ENCODE data around the gene DCAF4. TPM values are rescaled to one million over a fixed set of nuclear protein-coding genes. Genes with fewer than 3 reads are reported as not detected.

The DCAF4 gene
- total and polyA plus RNA-seq, 2 of the 4 experiments (the other 2 are of a cell fraction) = 28.8 to 29.4 TPM

- Histone ChIP-seq H2AK9ac (replicated peaks; ENCODE audit: low read depth, low read length, poor library complexity) (no peak overlapping the region), H3K4ac (ENCODE audit: low read depth, low read length) (no peak overlapping the region), H3K79me1 (ENCODE audit: low read depth in 1 of 2, low read length in 2 of 2) (no peaks in the 10 kb centered on the region; a peak in 1 of 4 replicates), H3K4me2 (ENCODE audit: low read depth, low read length) (no peak overlapping the region), H4K91ac (ENCODE audit: insufficient read depth, low read depth, low read length) (no peak overlapping the region), H3K23ac (ENCODE audit: low read depth, low read length) (no peak overlapping the region), H2BK20ac (ENCODE audit: low read depth, low read length) (no peak overlapping the region), H3K9me1 (ENCODE audit: insufficient read depth, low read length) (peaks cover 21% of the 10 kb centered on the region), H3K9ac (ENCODE audit: low read depth, low read length) (no peak overlapping the region), H2BK5ac (ENCODE audit: low read depth, low read length, poor library complexity, severe bottlenecking) (no peak overlapping the region), H3K18ac (ENCODE audit: low read depth, low read length) (no peak overlapping the region), H3K14ac (replicated peaks; ENCODE audit: low read depth, low read length) (no peak overlapping the region), H4K5ac (ENCODE audit: low read depth, low read length) (no peak overlapping the region), H3K36me3 (ENCODE audit: control insufficient read depth, insufficient read depth, low read length) (peaks cover 21% of the 10 kb centered on the region), H3K27ac (ENCODE audit: insufficient read depth, low read length) (no peak overlapping the region), H4K8ac (ENCODE audit: low read depth in 2 of 2, low read length in 2 of 2) (no peak overlapping the region), H2BK120ac (ENCODE audit: low read depth, low read length) (no peak overlapping the region), H2AK5ac (ENCODE audit: low read depth, low read length) (no peak overlapping the region), H3K27me3 (ENCODE audit: control insufficient read depth, insufficient read depth, low read length) (no peaks in the 10 kb centered on the region), H2AFZ (replicated peaks; ENCODE audit: low read length, poor library complexity) (no peak overlapping the region), H3K4me1 (ENCODE audit: control insufficient read depth, insufficient read depth, low read length) (0 out of 2 replicates have a peak, but pooled peaks cover 5% of the 10 kb centered on the region), H3K4me3 (ENCODE audit: insufficient read depth, low read depth, low read length) (no peak overlapping the region), H3K56ac (ENCODE audit: extremely low read depth, insufficient read depth, low read length) (no peak overlapping the region), H2BK15ac (ENCODE audit: low read depth, low read length) (no peak overlapping the region), H3K9me3 (ENCODE audit: control insufficient read depth, insufficient read depth, low read length) (no peaks in the 10 kb centered on the region), H4K20me1 (ENCODE audit: insufficient read depth, low read length) (peaks cover 3% of the 10 kb centered on the region; the same call in 1 of the 2 replicates)
- intact Hi-C loops (cut with micrococcal nuclease) (no loop called here), in situ Hi-C loops (cut with MboI; ENCODE audit: low sequenced_read_pairs) (no loop called here), dilution Hi-C loops (cut with HindIII; ENCODE audit: low sequenced_read_pairs, unreplicated experiment) (no loop called here)
- ATAC-seq (ENCODE audit: low read depth) (no peak), DNase-seq (no peak)
- ChIA-PET POLR2A (ENCODE audit: unreplicated experiment) (no interaction called here), CTCF (interaction anchor here (0.8 kb wide), 1 partner anchor 12 kb away, joined by 3 read pairs; no protein-coding TSS in a partner anchor)
- no TSS peak for BruUV-seq (replicated peaks)
- WGBS, 2 experiments (ENCODE audit: extremely low coverage in 2 of 2, insufficient read length in 1 of 2) = 93% methylated on average over 3 of the region's 6 CpGs; no CpG with 5 or more reads in 1 of the 2 experiments
- TF ChIP-seq MAZ (IDR thresholded peaks at IDR 0.05; ENCODE audit: borderline replicate concordance, low read depth, low read length) (no peak), RFX5 (IDR thresholded peaks at IDR 0.05; ENCODE audit: low read depth, low read length) (no peak), SMC3 (IDR thresholded peaks at IDR 0.05; ENCODE audit: low read depth, low read length) (no peak), CHD1 (IDR thresholded peaks at IDR 0.05; ENCODE audit: low read depth, low read length) (no peak), CEBPB (IDR thresholded peaks at IDR 0.05; ENCODE audit: low read depth, low read length) (no peak), MAFK (IDR thresholded peaks at IDR 0.05; ENCODE audit: low read depth, low read length) (no peak), MXI1 (IDR thresholded peaks at IDR 0.05; ENCODE audit: borderline replicate concordance, low read depth, low read length) (no peak), POLR2A (IDR thresholded peaks at IDR 0.05; ENCODE audit: low read depth, low read length) (no peak), NFE2L2 (IDR thresholded peaks at IDR 0.05; ENCODE audit: low read depth, low read length) (no peak), ELK1 (IDR thresholded peaks at IDR 0.05; ENCODE audit: borderline replicate concordance, low read depth, low read length) (no peak), RCOR1 (IDR thresholded peaks at IDR 0.05; ENCODE audit: insufficient replicate concordance, low read length) (no peak), CTCF (conservative IDR thresholded peaks at IDR 0.05; ENCODE audit: low read depth, low read length) (no peak), RAD21 (IDR thresholded peaks at IDR 0.05; ENCODE audit: low read length) (no peak), USF2 (IDR thresholded peaks at IDR 0.05; ENCODE audit: low read depth, low read length) (no peak), BHLHE40 (IDR thresholded peaks at IDR 0.05; ENCODE audit: low read depth, low read length) (no peak), FOS (IDR thresholded peaks at IDR 0.05; ENCODE audit: low read depth, low read length) (no peak)
These were observed 39.8 kb downstream of the DCAF4 start for GRCh38 chr14:72966038-72966437.

Data from IMR-90 (cell line).